HG03066 (cell line): Measurements from ENCODE around the gene SLC52A1.
"Not testable (repeated sequence)": the region's sequence is repeated elsewhere in the genome, so short reads cannot be mapped to it uniquely, and the experiment has no call there.

Experiments
- ATAC-seq: cut with Tn5 transposase; IDR thresholded peaks from one replicate; pipeline ENCODE4 v1.9.1; 2021; ENCODE audit warnings: low read depth; ENCODE audit not compliant: unreplicated experiment

The SLC52A1 gene

GRCh38 chr17:5032865-5033264 is 2.4 kb downstream of the SLC52A1 start:
- no peak for ATAC-seq

- no peak for ATAC-seq
Measured at GRCh38 chr17:5031365-5032082, 3.7 kb downstream of the SLC52A1 start.

GRCh38 chr17:5030168-5030567 is 5.1 kb downstream of the SLC52A1 start:
- ATAC-seq = not testable (repeated sequence)

- ATAC-seq = no peak
Measured at GRCh38 chr17:5027916-5028315, 7.3 kb downstream of the SLC52A1 start.

GRCh38 chr17:5027299-5027698 is 7.9 kb downstream of the SLC52A1 start:
- no peak for ATAC-seq

- no peak for ATAC-seq
Measured at GRCh38 chr17:5024604-5025003, 10.6 kb downstream of the SLC52A1 start.

GRCh38 chr17:5023588-5024147 is 11.6 kb downstream of the SLC52A1 start:
- ATAC-seq = no peak

GRCh38 chr17:5022171-5022711 is 13.0 kb downstream of the SLC52A1 start:
- no peak for ATAC-seq

GRCh38 chr17:5020502-5021023 is 14.7 kb downstream of the SLC52A1 start:
- no peak for ATAC-seq

GRCh38 chr17:5019475-5019956 is 15.7 kb downstream of the SLC52A1 start:
- ATAC-seq = no peak

- ATAC-seq = no peak
Measured at GRCh38 chr17:5014357-5014756, 20.9 kb downstream of the SLC52A1 start.

GRCh38 chr17:5011928-5012327 is 23.3 kb downstream of the SLC52A1 start:
- no peak for ATAC-seq

GRCh38 chr17:5003214-5003867 is 31.9 kb downstream of the SLC52A1 start:
- no peak for ATAC-seq

GRCh38 chr17:5002121-5002788 is 33.0 kb downstream of the SLC52A1 start:
- ATAC-seq = no peak

GRCh38 chr17:5000237-5000639 is 35.0 kb downstream of the SLC52A1 start:
- ATAC-seq = no peak

- no peak for ATAC-seq
Measured at GRCh38 chr17:4999430-5000093, 35.7 kb downstream of the SLC52A1 start.

- no peak for ATAC-seq
Measured at GRCh38 chr17:4998732-4999429, 36.3 kb downstream of the SLC52A1 start.

- peak; percentile 20 for ATAC-seq
Measured at GRCh38 chr17:4998027-4998731, 37.0 kb downstream of the SLC52A1 start.
